Measurements from ENCODE around the gene TTLL9. TPM values are rescaled to one million over a fixed set of nuclear protein-coding genes. Genes with fewer than 3 reads are reported as not detected.

Gene TTLL9
- total RNA-seq, 4 donors from 2014 or later, result 0.40 to 1.5 (median 1.2) TPM

GRCh38 chr20:31962761-31963160 is 92.3 kb downstream of the TTLL9 start:
- 44 to 50% methylated on average over 2 of the region's 2 CpGs for WGBS, 2 donors
- Histone ChIP-seq H3K9me3 (no peaks in the 10 kb centered on the region), H3K36me3 (no peaks in the 10 kb centered on the region), H3K27ac (no peak overlapping the region), H3K4me1 (no peaks in the 10 kb centered on the region), H3K27me3 (no peaks in the 10 kb centered on the region), H3K4me3 (replicated peaks in 1 of 3) (no peak overlapping the region)
- TF ChIP-seq CTCF (IDR thresholded peaks at IDR 0.05), result no peak
- TF ChIP-seq POLR2A (IDR thresholded peaks at IDR 0.05), result no peak
- intact Hi-C loops (cut with DNase I), result no loop called here
- DNase-seq, result no peak

GRCh38 chr20:31963889-31964288 is 93.5 kb downstream of the TTLL9 start:
- Histone ChIP-seq H3K4me3 (replicated peaks in 1 of 3) (no peak overlapping the region), H3K27ac (no peak overlapping the region), H3K36me3 (no peaks in the 10 kb centered on the region), H3K9me3 (no peaks in the 10 kb centered on the region), H3K4me1 (no peaks in the 10 kb centered on the region), H3K27me3 (no peaks in the 10 kb centered on the region)
- intact Hi-C loops (cut with DNase I), result no loop called here
- DNase-seq, result no peak
- TF ChIP-seq CTCF (IDR thresholded peaks at IDR 0.05), result no peak
- no peak for TF ChIP-seq POLR2A (IDR thresholded peaks at IDR 0.05)
- 67 to 70% methylated on average over 6 of the region's 6 CpGs for WGBS, 2 donors

GRCh38 chr20:31966991-31967655 is 96.7 kb downstream of the TTLL9 start:
- DNase-seq, result no peak
- TF ChIP-seq POLR2A (IDR thresholded peaks at IDR 0.05), result no peak
- no peak for TF ChIP-seq CTCF (IDR thresholded peaks at IDR 0.05)
- no peaks in the 10 kb centered on the region for H3K4me1 ChIP-seq
- H3K4me3 ChIP-seq (replicated peaks in 1 of 3), result no peak overlapping the region
- 8 to 12% methylated on average over 5 of the region's 5 CpGs for WGBS, 2 donors
- H3K27ac ChIP-seq, result no peak overlapping the region
- H3K9me3 ChIP-seq, result no peaks in the 10 kb centered on the region
- H3K36me3 ChIP-seq, result no peaks in the 10 kb centered on the region
- H3K27me3 ChIP-seq, result no peaks in the 10 kb centered on the region
- intact Hi-C loops (cut with DNase I), result no loop called here

- intact Hi-C loops (cut with DNase I), result no loop called here
- Histone ChIP-seq H3K27ac (no peak within 1 kb of the TSS), H3K9me3 (no peaks in the 10 kb centered on the region), H3K4me1 (no peaks in the 10 kb centered on the region), H3K36me3 (no peaks in the 10 kb centered on the region), H3K27me3 (no peaks in the 10 kb centered on the region), H3K4me3 (replicated peaks in 1 of 3) (no peak within 1 kb of the TSS)
- TF ChIP-seq POLR2A (IDR thresholded peaks at IDR 0.05) (no peak), CTCF (IDR thresholded peaks at IDR 0.05) (no peak)
- DNase-seq, result no peak
- WGBS, 2 donors, result 1% methylated on average over 17 to 20 of the region's 38 CpGs
Observed at GRCh38 chr20:31967830-31968249, 97.4 kb downstream of the TTLL9 start, which contains the start of gene XKR7. Gene XKR7 (plus strand): TSS chr20:31968151. CDS start chr20:31968176, 25 bp downstream.

- no peaks in the 10 kb centered on the region for H3K4me1 ChIP-seq
- no peaks in the 10 kb centered on the region for H3K36me3 ChIP-seq
- WGBS, 2 donors, result 4 to 5% methylated on average over 9 to 17 of the region's 57 CpGs
- H3K9me3 ChIP-seq, result no peaks in the 10 kb centered on the region
- H3K27me3 ChIP-seq, result no peaks in the 10 kb centered on the region
- peak; percentile 64 to 75 for DNase-seq
- TF ChIP-seq POLR2A (IDR thresholded peaks at IDR 0.05), result no peak
- TF ChIP-seq CTCF (IDR thresholded peaks at IDR 0.05), result no peak
- intact Hi-C loops (cut with DNase I), result no loop called here
- no peak overlapping the region for H3K4me3 ChIP-seq (replicated peaks in 1 of 3)
- no peak overlapping the region for H3K27ac ChIP-seq
Observed at GRCh38 chr20:31968291-31969126, 98.1 kb downstream of the TTLL9 start.

Data from thyroid gland (tissue), 4 donors.